HG02763 (cell line): Measurements from ENCODE around the gene SEMA5A.

ENCODE experiments used
- ATAC-seq: cut with Tn5 transposase; IDR thresholded peaks from one replicate; pipeline ENCODE4 v1.9.1; 2021; ENCODE audit warnings: mild to moderate bottlenecking, moderate library complexity; ENCODE audit not compliant: unreplicated experiment

Gene SEMA5A

DNA sequence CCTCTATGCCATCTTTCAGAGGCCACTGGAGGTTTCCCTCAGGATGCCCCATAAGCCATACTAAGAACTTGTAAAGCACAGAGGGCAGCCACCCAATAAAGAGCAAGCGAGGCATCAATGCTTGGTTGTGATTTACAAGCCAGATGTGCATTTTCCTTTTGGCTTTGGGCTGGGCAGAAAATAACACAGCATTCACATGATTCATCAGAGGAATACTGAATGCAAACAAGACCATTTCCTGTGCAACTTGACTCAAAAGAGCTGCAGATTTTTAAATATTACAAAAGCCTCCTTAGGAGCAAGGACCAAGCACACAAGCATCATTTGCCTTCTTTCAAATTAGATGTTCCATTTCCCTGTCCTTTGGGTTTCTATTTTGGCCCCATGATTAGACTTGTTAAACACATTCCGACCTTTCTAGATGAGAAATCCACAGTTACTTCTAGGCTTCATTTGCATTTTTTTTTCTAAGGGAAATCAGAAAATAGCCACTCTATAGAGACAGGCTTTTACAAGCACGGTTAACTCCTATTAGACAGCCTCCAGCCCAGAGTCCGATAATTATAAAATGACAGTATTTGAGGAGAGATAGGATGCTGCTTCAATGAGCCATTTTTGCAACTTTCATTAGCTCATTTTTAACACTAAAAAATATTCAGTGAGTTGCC lies 207.8 kb downstream of the SEMA5A start:
- no peak for ATAC-seq

DNA sequence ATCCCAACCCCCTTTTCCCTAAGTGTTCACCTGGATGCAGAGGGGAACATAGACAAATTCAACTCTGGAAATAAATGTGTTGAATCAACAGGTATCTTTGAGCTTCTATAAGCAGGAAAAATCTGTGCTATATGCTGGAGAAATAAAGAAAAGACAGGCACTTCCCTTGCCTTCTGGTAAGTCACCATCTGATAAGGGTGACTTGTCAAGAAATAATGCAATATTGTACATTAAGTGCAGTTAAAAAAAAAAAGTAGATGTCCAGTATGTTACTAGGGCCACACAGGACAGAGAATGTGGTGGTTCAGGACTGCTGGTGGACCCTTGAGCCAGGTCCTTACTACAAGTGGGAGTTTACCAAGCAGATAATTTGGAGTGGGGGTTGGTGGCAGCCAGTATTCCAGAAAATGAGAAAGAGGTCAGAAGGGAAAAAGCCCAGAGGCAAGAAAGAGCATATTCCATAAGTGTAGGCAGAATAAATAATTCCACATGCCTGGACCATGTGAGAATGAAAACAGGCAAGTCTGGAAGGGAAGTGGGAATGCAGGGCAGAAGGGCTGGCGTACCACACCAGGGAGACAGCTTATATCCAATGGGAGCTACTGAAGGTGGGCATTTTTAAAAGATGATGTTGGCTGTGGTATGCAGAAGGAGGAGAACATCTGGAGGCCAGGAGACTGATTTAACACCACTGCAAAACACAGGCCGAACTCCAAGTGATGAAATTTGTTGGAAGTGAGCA lies 209.9 kb downstream of the SEMA5A start:
- no peak for ATAC-seq

DNA sequence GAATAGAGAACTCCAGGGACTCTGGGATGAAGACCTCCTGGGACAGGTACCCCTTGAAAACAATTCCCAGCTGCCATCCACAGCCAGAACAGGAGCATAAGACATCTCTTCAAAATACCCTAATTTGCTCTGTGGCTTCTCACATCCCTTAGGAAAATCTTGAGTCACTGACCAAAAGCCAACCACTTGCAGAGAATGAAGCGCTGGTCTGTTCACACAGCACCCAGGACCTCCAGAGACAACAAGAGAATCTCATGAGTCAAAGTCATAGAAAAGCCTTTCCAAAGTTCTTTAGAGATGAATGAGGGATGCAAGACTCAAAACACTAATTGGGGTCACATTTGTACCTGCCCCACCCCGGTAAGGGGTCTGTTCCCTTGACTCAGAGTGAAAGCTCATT lies 210.6 kb downstream of the SEMA5A start:
- ATAC-seq = no peak

DNA sequence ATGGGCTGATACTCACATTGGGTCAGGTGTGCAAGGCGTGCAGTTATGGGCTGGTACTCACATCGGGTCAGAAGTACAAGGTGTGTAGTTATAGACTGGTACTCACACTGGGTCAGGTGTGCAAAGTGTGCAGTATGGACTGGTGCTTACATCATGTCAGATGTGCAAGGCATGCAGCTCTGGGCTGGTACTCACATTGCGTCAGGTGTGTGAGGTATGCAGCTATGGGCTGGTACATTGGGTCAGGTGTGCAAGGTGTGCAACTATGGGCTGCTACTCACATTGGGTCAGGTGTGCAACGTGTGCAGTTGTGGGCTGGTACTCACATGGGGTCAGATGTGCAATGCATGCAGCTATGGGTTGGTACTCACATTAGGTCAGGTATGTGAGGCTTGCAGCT lies 213.8 kb downstream of the SEMA5A start:
- ATAC-seq = no peak

DNA sequence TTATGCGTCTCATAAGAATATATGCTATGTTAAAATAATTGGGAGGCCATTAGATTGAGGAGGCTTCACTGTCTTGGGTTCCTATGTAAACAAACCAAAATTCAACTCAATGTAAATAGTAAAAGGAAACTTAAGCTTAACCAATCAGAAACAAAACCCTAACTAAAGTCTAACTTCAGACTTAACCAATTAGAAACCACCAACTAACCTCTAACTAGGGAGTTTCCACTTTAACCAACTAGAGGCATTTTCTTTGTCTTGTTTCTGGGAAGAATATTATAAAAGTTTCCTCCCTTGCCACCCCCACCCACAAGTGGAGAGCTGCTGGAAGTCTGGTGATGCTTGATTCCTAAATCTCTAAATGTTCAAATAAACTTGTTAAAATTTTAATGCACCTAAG lies 214.5 kb downstream of the SEMA5A start:
- ATAC-seq = no peak

DNA sequence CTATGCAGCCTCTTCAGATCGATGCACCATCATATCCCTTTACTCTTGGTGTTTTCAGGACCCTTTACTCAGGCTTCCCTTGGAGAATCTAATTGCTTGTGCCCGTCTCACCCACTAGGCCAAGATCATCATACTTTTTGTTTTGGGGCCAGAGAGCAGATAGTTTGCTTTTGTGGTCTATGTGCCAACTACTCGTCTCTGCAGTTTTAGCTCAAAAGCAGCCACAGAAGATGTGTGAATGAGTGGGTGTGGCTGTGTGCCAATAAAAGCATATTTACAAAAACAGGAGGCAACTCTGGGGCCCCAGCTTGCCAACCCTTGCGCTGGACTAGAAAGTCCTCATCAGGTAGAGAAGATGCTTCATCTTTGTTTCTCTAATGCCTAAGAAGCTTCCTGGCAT lies 216.8 kb downstream of the SEMA5A start:
- ATAC-seq = no peak

DNA sequence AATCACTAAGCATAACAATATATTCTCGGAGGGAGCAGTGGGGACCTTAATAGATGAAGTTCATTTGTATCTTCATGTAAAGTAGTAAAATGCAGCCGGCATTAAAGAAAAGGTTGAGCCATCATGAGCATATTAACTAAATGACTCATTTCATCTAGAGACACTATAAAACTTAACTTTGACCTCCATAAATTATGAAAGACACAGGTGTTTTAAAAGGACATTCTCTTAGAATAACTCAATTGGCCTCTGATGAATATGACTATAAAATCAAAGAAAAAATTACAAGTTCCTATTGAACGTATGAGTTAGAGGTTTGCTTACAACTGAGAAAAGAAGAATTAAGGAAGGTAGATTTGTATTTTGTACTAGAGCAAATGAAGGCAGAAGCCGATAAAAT lies 220.3 kb downstream of the SEMA5A start:
- ATAC-seq = no peak

DNA sequence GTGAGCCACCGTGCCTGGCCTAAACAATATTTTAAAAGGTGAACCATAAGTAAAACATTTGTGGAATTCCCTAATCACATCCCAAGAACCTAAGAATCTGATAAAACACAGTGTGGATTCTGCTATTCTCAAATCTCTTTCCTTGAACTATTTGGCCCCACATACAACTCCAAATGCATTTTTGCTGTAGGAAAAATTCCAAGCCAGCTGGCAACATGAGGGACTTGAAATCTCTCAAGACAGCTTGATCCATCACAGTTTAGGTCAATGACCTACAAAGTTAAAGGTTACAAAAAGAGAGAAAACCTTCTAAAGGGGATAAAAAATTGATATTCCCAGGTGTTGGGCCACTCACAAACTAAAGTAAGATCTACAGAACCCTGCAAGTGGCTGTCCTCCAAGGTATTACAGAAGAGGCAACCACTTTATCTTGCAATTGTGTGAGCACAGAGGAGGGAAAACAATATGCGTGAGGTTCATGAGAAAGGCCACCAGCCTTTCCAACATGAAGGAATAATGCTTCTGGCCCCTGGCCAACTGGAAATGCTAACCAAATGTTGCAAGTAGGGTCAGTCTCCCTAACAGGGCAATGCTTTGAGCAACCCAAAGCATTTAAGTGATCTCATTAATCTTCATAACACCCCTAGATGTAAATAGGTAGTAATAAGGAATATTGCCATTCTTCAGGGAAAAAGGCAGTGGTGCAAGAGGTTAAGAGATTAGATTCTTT lies 221.4 kb downstream of the SEMA5A start:
- ATAC-seq = no peak

DNA sequence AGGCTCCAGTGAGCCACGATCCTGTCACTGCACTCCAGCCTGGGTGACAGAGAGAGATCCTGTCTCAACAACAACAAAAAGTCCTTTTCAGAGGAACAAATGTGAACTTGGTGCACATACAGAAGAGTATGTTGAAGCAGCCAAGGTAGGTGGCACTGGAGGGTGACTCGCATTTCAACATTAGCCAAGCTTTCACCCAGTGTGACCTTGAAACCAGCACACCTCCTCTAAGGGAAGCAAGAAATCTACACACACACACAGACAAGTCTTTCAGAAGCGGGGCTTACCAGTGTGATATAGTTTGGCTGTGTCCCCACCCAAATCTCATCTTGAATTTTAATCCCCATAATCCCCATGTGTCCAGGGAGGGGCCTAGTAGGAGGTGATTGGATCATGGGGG lies 225.2 kb downstream of the SEMA5A start:
- ATAC-seq = no peak

DNA sequence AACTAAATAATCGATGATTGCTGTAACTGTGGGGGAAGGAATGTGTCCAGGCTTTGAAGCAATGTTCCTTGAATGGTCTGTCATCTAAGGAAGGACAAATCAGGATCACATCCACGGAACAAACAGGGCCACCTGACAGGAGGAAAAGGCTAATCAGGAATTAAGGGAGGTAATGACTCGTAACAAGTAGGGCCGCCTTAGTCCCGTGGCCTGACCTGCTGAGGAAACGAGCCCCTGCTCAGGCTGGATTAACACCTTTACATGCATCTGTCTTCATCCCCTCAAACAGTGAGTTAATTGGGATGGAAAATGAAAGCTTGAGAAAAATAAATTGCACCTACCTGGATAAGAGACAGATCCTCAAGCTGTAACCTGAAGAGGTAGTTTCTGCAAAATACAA lies 227.8 kb downstream of the SEMA5A start:
- no peak for ATAC-seq

DNA sequence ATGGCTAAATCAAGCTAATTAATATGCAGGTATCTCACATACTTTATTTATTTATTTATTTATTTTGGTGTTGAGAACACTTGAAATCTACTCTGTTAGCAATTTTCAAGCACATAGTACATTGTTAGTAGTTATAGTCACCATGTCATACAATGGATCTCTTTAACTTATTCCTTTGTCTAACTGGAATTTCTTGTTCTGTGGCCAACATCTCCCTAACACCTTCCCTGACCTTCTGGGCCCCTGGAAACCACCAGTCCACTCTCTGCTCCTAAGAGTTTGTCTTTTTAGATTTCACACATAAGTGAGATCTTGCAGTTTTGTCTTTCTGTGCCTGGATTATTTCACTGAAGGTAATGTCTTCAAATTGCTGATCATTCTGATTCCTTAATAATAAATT lies 229.1 kb downstream of the SEMA5A start:
- ATAC-seq = no peak

DNA sequence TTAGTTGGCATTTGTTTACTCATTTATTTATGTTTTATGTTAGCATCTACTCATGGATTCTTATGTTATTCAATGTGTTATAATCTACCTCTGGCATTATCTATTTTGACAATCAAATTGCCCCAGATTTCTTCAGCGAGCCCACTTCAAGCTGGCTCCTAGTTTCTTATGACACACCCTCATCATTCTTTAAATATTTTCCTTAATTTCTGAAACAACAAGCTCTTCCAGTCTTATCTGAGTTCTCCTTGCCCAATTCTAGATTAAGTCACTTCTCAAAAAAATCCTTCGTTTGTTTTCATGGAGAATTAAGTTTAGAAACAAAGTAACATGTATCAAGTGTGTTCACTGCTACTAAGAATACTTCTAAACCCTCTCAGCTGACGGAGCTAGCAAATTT lies 229.8 kb downstream of the SEMA5A start:
- ATAC-seq = no peak

DNA sequence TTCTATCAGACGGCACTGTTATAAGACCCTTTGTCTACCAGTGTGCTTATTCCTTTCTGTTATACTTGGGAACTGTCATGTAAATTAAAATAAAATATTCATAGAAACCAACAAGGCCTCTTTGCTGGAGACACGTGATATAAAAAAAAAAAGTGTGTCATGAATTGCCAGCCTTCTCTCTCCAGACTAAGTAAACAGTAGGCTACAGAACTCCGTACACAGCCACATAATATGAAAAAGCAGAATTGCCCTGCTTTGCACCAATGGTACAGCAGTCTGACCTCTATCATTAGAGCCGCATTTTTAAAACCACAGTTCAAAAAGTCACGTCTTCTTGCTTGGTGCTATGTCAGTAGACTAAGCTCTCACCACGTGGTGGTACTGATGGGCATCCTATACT lies 231.3 kb downstream of the SEMA5A start:
- ATAC-seq = no peak

DNA sequence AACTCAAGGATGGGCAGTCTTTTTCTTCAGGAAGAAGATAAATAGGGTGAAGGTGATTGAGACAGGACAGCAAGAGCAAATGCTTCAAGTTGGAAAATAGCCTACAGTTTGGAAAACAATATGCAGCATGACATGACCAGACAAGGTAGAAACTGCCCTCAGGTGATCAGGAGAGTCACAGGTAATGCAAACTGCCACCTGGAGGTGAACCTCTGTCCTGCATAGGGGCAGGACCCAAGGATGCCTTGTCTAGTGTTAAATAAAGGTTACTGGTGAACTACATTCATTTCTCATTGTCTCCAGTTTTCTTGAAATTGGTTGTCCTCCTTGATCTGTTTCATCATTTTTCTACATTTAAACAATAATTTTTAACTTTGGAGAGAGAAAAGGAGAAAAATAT lies 232.1 kb downstream of the SEMA5A start:
- ATAC-seq = no peak

DNA sequence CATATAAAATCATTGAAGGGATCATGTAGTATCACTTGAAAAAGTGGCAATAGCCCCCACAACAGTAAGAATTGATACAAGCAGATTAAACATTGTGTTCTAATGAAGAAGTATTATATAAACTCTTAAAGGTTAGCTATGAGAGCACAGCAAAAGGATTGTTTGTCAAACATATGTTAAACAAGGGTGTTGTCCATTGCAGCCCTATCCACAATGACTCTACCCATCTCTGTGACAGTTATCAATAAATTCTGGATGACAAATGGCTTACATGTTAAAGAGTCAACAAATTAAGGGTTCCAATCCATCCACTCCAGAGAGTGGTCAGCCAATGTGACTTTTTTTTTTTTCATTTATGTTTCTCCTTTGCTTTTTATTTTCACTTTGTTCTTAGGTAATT lies 238.7 kb downstream of the SEMA5A start:
- ATAC-seq = no peak

DNA sequence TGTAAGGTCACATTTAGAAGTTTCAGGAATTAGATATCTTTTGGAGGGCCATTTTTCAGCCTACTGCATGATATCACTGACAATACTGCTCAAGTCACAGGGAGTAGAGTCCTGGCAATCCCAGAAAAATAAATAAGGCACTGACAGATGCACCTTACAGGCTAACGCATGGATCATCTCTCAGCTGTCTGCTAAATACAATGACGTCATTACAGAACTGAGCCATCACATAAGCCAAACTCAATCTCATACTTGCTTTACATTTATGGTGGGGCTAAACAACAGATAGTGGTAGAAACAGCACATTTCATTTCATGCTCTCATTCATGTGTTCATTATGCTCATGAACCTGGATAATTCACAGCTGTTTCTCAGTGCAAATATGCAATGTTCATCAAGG lies 243.7 kb downstream of the SEMA5A start:
- ATAC-seq = no peak

DNA sequence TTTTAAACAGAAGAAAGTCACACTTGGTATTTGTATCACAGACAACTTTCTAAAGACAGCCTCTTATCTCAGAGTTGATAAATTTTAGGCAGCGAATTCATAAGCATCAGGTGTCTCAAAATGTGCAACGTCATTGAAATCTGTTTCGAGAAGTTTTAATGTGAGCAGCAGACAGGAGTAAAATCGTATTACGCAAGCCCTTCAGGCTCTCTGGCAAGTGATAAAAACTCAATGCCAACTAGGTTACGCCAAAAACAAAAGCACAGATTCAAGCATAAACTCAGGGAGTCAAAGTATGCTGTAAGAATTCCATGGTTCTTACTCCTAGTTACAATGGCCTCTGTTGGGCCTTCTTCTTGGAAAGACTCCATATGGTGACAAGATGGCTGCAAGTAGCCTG lies 244.7 kb downstream of the SEMA5A start:
- ATAC-seq = no peak

DNA sequence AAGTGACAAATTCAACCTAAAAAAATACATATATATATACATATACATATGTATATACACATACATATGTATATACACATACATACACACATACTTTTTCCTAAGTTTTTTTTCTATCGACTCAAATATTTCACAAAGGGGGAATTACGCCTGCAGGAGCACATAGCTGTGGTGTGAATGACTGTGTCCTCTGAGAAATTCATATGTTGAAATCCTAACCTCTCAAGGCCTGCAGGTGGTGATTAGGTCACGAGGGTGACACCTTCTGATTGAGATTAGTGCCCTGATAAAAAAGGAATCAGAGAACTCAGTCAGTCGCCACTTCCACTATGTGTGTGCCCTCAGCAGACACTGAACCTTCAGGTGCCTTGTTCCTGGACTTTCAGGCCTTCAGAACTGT lies 248.7 kb downstream of the SEMA5A start:
- no peak for ATAC-seq

DNA sequence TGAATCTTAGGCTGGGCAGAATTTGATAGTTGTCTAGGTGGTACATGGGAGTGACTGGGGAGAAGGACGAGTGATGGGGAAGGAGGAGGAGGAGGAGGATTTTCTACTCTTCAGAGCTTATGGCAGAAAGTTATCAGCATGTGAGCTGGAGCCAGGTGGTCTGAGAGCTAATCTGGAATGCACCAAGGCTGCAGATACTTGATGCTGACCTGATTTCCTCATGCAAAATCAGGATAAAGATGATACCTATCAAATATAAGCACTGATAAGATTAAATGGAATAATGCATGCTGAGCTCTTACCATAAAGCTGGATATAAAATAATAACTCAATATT lies 250.4 kb downstream of the SEMA5A start:
- no peak for ATAC-seq

DNA sequence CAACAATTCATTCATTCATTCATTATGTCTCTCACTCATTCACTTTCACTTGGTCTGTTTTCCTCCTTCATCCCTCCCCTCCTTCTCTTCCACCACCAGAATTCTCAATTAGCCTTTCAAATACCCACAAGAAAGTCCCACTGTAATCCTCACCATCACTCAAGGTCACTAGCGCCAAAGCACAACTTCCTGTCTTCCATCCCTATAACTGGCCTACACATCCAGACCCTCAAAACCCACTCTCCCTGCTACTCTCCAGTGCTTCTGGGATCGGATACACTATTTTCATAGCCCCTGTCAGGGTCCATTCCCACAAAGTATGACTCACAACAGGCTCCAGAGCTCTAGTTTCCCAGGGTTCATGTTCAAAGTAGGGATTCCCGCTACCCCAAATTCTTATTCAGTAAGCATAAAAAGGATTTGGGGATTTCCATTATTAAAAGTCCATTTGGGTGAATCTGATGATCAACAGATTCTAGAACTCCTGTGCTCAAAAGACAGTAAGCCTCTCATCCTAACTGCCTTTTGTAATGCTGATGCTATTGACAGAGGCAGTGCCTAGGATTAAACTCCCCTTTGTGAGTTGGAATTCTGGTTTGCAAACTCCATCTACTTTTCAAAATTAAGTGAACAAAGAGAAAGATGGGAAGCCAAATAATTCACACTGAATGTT lies 250.9 kb downstream of the SEMA5A start:
- ATAC-seq = no peak

DNA sequence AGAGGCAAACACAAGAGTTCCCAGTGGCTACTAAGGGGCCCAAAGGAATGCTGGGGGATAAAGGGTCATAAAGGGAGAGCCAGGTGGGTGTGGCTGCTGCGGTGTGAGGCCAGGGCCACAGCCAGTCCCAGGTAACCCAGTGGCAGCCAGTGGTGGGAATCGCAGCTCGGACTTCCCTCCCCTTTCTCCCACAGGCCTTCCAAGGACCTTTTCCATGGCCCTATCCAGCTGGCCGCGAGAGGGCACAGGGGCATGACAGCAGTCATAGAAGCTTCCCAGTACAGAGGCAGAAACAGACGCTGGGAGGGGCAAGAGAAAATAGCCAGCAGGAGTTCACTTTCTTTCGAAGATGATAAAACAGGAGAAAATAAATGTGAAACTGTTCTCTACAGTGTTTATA lies 257.6 kb downstream of the SEMA5A start:
- ATAC-seq = no peak

DNA sequence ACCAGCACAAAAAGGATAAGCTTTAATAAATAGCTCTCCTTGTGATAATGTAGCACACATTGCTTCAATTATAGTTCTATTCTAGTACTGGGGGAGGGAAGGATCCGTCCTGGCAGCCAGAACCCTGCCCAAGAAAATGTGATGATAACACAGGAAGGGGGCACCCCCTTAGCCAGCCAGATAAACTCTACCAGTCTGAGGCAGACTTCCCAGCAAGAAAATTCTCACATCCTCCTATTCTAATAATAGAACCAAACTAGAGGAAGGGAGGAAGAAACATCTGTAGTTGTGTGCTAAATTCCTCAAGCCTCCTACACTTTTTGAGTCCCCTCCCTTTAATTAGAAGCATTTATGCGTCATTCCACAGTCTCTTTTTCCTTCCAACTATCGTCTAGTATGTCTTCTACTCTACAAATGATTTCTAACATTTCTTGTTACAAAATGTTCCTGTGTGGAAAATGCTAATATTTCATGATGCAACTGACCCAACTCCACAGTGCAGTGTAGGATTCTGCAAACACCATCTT lies 261.0 kb downstream of the SEMA5A start:
- no peak for ATAC-seq
